Measurements from ENCODE around the gene OR52W1. TPM values are rescaled to one million over a fixed set of nuclear protein-coding genes. Genes with fewer than 3 reads are reported as not detected.

The OR52W1 gene
- total RNA-seq, 1 experiment from 2014 or later, result not detected

DNA sequence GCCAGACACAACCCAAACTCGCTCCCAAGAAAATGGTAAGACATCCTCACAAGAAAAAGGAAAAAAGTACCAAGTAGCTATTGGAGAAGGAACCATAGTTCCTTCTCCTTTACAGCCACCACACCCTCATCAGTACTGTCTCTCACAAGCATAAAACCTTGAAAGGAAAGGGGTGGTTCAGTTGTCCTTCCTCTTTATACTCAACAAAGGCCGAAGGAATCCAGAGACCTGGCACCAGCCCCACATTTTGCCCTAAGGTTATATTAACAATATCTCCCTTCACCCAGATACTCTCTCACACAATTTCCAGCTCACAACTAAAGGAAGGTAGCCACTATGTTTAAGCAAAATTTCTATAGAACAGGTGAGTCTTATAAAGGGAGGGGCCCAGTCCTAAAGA, 26.9 kb downstream of the OR52W1 start:
- no peak overlapping the region for H3K4me2 ChIP-seq (ENCODE audit: low read length)
- no peak overlapping the region for H2AFZ ChIP-seq (ENCODE audit: low read depth, low read length, poor library complexity, severe bottlenecking)
- CTCF ChIA-PET, result no interaction called here
- no peak overlapping the region for H3K27ac ChIP-seq (ENCODE audit: low read depth, low read length)
- H3K9me2 ChIP-seq (ENCODE audit: insufficient read depth), result no peaks in the 10 kb centered on the region
- no peak for TF ChIP-seq CTCF (IDR thresholded peaks at IDR 0.05 in 2 of 3, conservative IDR thresholded peaks at IDR 0.05 in 1 of 3; ENCODE audit: borderline replicate concordance in 1 of 3, insufficient read depth in 1 of 3, low read depth in 2 of 3, low read length in 2 of 3)
- TF ChIP-seq CBX3 (IDR thresholded peaks at IDR 0.05; ENCODE audit: low read depth), result no peak
- TF ChIP-seq JUND (IDR thresholded peaks at IDR 0.05), result no peak
- no peak for TF ChIP-seq SIN3A (IDR thresholded peaks at IDR 0.05; ENCODE audit: low read depth)
- TF ChIP-seq SRF (IDR thresholded peaks at IDR 0.05; ENCODE audit: low read depth), result no peak
- TF ChIP-seq EZH2phosphoT487 (IDR thresholded peaks at IDR 0.05; ENCODE audit: borderline replicate concordance), result no peak
- TF ChIP-seq ZBTB33 (IDR thresholded peaks at IDR 0.05; ENCODE audit: extremely low read depth, insufficient replicate concordance, low read length), result no peak
- no peak for TF ChIP-seq RAD21 (IDR thresholded peaks at IDR 0.05; ENCODE audit: low read depth)
- no peak for TF ChIP-seq EGR1 (IDR thresholded peaks at IDR 0.05; ENCODE audit: low read depth)
- TF ChIP-seq POLR2AphosphoS5 (IDR thresholded peaks at IDR 0.05; ENCODE audit: low read depth, low read length), result no peak
- no peak for TF ChIP-seq ELF1 (IDR thresholded peaks at IDR 0.05; ENCODE audit: borderline replicate concordance, low read depth)
- no peaks in the 10 kb centered on the region for H3K4me1 ChIP-seq (ENCODE audit: control insufficient read depth in 1 of 2, insufficient read depth in 2 of 2, low read length in 2 of 2)
- DNase-seq (ENCODE audit: low read depth, low spot score) (no peak), ATAC-seq (no peak)
- no peak overlapping the region for H3K9ac ChIP-seq (ENCODE audit: low read length)
- intact Hi-C loops (cut with micrococcal nuclease), result no loop called here
- H3K4me3 ChIP-seq (replicated peaks in 1 of 2; ENCODE audit: low read depth in 1 of 2, low read length in 2 of 2), result no peak overlapping the region
- POLR2A ChIA-PET, result no interaction called here
- no peaks in the 10 kb centered on the region for H3K9me3 ChIP-seq (ENCODE audit: control insufficient read depth in 1 of 2, insufficient read depth in 1 of 2, low read depth in 1 of 2, low read length in 2 of 2)
- RAD21 ChIA-PET (ENCODE audit: low non-redundant PET in 1 of 2, low total read pairs in 2 of 2, uncharacterized antibody in 2 of 2, unreplicated experiment in 2 of 2), result no interaction called here
- H3K79me2 ChIP-seq (ENCODE audit: insufficient read depth, low read length), result peaks cover 60% of the 10 kb centered on the region
- no peaks in the 10 kb centered on the region for H3K27me3 ChIP-seq (ENCODE audit: insufficient read depth, low read length)
- BruUV-seq (replicated peaks), result no TSS peak
- peaks cover 0 to 8% of the 10 kb centered on the region in 2 experiments; a peak in 3 of 4 replicates for H3K36me3 ChIP-seq (ENCODE audit: control insufficient read depth in 1 of 2, insufficient read depth in 2 of 2, low read length in 2 of 2)
- no peaks in the 10 kb centered on the region for H4K20me1 ChIP-seq (ENCODE audit: insufficient read depth)

Data from HCT116 (cell line).